OCI-LY7 (cell line): Measurements from ENCODE around the gene CSNK1G2. TPM values are rescaled to one million over a fixed set of nuclear protein-coding genes. Genes with fewer than 3 reads are reported as not detected.

Experiments
- BruUV-seq: library from RNA; stranded (reverse); fragments of 400-500 nt; replicated peaks from 2 replicates; lab custom pipeline; 2021; lab: Mats Ljungman, UMichigan
- CTCF ChIA-PET: fragments of 300-600 bp; sonication (Branson Sonifier 250); formaldehyde crosslinking; loops from one replicate; lab custom pipeline; 2022; ENCODE audit warnings: antibody characterized with exemption; ENCODE audit not compliant: unreplicated experiment; lab: Charles Lee
- POLR2A ChIA-PET: fragments of 300-600 bp; sonication (Branson Sonifier 250); formaldehyde crosslinking; loops from one replicate; lab custom pipeline; 2022; ENCODE audit warnings: antibody characterized with exemption; lab: Charles Lee
- DNase-seq: peaks from one replicate; pipeline ENCODE4 v3.0.0-alpha.2; 2015; ENCODE audit warnings: low spot score
- H2AFZ ChIP-seq: fragments of 200-600 bp; sonication (generic), shearing (Covaris generic); 2 replicates; pipeline ENCODE4 v1.6.1; 2014; ENCODE audit warnings: mild to moderate bottlenecking, antibody characterized with exemption, low read length, moderate library complexity
- H3K27ac ChIP-seq: fragments of 200-600 bp; sonication (generic); 2 replicates; pipeline ENCODE4 v1.5.1; 2014; ENCODE audit warnings: mixed run types, low read depth, mild to moderate bottlenecking, moderate library complexity, low read length, inconsistent platforms; ENCODE audit not compliant: poor library complexity, severe bottlenecking
- H3K36me3 ChIP-seq: fragments of 200-600 bp; sonication (generic); 2 replicates; pipeline ENCODE4 v1.6.1; 2014; ENCODE audit warnings: mild to moderate bottlenecking, antibody characterized with exemption, low read length, moderate library complexity, mixed read lengths; ENCODE audit not compliant: insufficient read depth
- H3K4me1 ChIP-seq: fragments of 200-600 bp; sonication (generic); 2 replicates; pipeline ENCODE4 v1.5.1; 2014; ENCODE audit warnings: mild to moderate bottlenecking, low read length; ENCODE audit not compliant: insufficient read depth, poor library complexity, severe bottlenecking
- H3K4me2 ChIP-seq: fragments of 200-600 bp; sonication (generic); 2 replicates; pipeline ENCODE4 v1.6.1; 2014; ENCODE audit warnings: mild to moderate bottlenecking, low read length
- H3K4me3 ChIP-seq: fragments of 200-600 bp; sonication (generic); 2 replicates; pipeline ENCODE4 v1.5.1; 2014; ENCODE audit warnings: mild to moderate bottlenecking, low read depth, low read length; ENCODE audit not compliant: poor library complexity, severe bottlenecking
- H3K79me2 ChIP-seq: fragments of 200-600 bp; sonication (generic); 2 replicates; pipeline ENCODE4 v1.6.1; 2016; ENCODE audit warnings: low read depth, mild to moderate bottlenecking, low read length, moderate library complexity, mixed read lengths; ENCODE audit not compliant: insufficient read depth
- H3K9me2 ChIP-seq: fragments of 200-600 bp; sonication (generic); 2 replicates; pipeline ENCODE4 v1.6.1; 2016; ENCODE audit warnings: mild to moderate bottlenecking, low read length, mixed read lengths; ENCODE audit not compliant: insufficient read depth
- H3K9me3 ChIP-seq: fragments of 200-600 bp; sonication (generic); 2 replicates; pipeline ENCODE4 v1.6.1; 2014; ENCODE audit warnings: mild to moderate bottlenecking, mixed run types, low read length, mixed read lengths
- H4K20me1 ChIP-seq: fragments of 200-600 bp; sonication (generic); 2 replicates; pipeline ENCODE4 v1.6.1; 2014; ENCODE audit warnings: mild to moderate bottlenecking, antibody characterized with exemption, low read length, moderate library complexity, mixed read lengths; ENCODE audit not compliant: insufficient read depth
- EZH2phosphoT487 ChIP-seq: fragments of 200-600 bp; sonication (generic); IDR thresholded peaks from 2 replicates; pipeline ENCODE4 v1.6.1; 2018; ENCODE audit warnings: low read depth, borderline replicate concordance, mild to moderate bottlenecking, mixed run types, antibody characterized with exemption, low read length, moderate library complexity, mixed read lengths
- intact Hi-C: fragments of 100-400 bp; cut with micrococcal nuclease; formaldehyde crosslinking; loops from one replicate; pipeline ENCODE4 v1.10.0; 2022; ENCODE audit not compliant: unreplicated experiment
- total RNA-seq, 2 experiments: library from RNA; depleted of rRNA in 1 of 2; stranded (reverse); fragments of >200 nt in 1 of 2; shearing (Covaris generic) in 1 of 2; gene quantifications; 2 replicates each; pipeline ENCODE4 v1.2.3, GENCODE V29; 2014 to 2022
- TF ChIP-seq, protein P1 (sequence below): fragments of 200-600 bp; sonication (generic); conservative IDR thresholded peaks from 2 replicates; pipeline ENCODE4 v1.5.1; 2014; ENCODE audit warnings: mild to moderate bottlenecking, antibody characterized with exemption, low read length, moderate library complexity, mixed read lengths

Gene CSNK1G2
- total RNA-seq, 2 experiments from 2014 or later = 95.9 to 133 TPM

DNA sequence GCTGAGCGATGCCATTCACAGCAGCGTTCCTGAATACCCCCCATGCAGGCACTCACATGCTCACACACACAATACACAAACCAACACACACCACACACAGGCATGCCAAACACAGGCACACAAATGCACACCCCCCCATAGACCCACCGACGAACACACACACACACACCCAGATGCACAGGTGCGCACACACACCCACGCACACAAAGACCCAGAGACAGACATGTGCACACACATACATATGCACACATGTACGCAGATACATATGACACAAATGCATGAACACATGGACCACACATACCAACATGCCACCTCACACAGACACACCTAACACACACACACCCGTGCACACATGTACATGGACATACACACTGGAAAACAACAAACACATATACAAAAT lies 7.0 kb upstream of the CSNK1G2 start:
- TF ChIP-seq, protein P1, sequence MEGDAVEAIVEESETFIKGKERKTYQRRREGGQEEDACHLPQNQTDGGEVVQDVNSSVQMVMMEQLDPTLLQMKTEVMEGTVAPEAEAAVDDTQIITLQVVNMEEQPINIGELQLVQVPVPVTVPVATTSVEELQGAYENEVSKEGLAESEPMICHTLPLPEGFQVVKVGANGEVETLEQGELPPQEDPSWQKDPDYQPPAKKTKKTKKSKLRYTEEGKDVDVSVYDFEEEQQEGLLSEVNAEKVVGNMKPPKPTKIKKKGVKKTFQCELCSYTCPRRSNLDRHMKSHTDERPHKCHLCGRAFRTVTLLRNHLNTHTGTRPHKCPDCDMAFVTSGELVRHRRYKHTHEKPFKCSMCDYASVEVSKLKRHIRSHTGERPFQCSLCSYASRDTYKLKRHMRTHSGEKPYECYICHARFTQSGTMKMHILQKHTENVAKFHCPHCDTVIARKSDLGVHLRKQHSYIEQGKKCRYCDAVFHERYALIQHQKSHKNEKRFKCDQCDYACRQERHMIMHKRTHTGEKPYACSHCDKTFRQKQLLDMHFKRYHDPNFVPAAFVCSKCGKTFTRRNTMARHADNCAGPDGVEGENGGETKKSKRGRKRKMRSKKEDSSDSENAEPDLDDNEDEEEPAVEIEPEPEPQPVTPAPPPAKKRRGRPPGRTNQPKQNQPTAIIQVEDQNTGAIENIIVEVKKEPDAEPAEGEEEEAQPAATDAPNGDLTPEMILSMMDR = no peak
- no peak for TF ChIP-seq EZH2phosphoT487
- H3K4me2 ChIP-seq = no peak overlapping the region
- H3K4me3 ChIP-seq = no peak overlapping the region
- ChIA-PET POLR2A (no interaction called here), CTCF (no interaction called here)
- peaks cover 11% of the 10 kb centered on the region for H3K4me1 ChIP-seq
- DNase-seq = no peak
- BruUV-seq = no TSS peak
- peaks cover 6% of the 10 kb centered on the region for H3K9me3 ChIP-seq
- no peak overlapping the region for H2AFZ ChIP-seq
- H3K27ac ChIP-seq = no peak overlapping the region
- no peaks in the 10 kb centered on the region for H3K36me3 ChIP-seq
- intact Hi-C loops = no loop called here
- H3K9me2 ChIP-seq = no peaks in the 10 kb centered on the region
- H3K79me2 ChIP-seq = no peaks in the 10 kb centered on the region
- H4K20me1 ChIP-seq = no peaks in the 10 kb centered on the region

DNA sequence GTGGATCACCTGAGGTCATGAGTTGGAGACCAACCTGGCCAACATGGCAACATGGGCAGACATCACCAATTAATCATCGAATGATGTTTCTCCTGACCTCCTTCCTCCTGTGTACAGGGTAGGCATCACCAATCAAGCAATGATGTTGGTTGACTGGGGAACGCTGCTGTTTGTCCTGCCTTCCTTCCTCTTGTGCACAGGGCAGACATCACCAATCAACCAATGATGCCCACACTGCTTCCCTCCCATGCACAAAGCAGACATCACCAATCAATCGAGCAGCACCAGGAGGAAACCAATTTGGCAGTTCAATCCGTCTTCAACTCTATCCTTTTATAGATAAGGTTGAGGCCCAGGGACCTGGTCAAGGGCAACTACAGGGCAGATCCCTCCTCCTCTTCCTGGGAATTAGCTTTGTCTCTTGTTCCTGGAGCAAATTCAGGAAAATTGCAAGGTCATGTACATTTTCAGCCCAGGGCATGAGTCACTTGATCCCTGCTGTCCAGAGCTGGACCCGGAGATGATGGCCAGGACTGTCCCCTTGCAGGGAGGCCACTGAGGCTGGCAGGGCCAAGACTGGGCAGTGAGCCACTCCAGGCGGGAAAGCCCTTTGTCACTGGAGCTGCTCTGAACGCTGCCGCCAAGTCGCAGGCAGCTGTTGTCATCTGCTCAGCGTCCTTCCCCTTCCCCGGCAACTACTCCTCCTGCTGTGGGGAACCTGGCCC lies 5.3 kb upstream of the CSNK1G2 start:
- Histone ChIP-seq H3K79me2 (no peaks in the 10 kb centered on the region), H3K9me3 (peaks cover 6% of the 10 kb centered on the region), H3K9me2 (no peaks in the 10 kb centered on the region), H3K4me1 (peaks cover 13% of the 10 kb centered on the region), H3K4me3 (no peak overlapping the region), H3K27ac (no peak overlapping the region), H2AFZ (no peak overlapping the region), H4K20me1 (no peaks in the 10 kb centered on the region), H3K36me3 (no peaks in the 10 kb centered on the region), H3K4me2 (no peak overlapping the region)
- intact Hi-C loops = no loop called here
- ChIA-PET POLR2A (no interaction called here), CTCF (no interaction called here)
- TF ChIP-seq EZH2phosphoT487 = no peak
- TF ChIP-seq, protein P1 = no peak
- BruUV-seq = no TSS peak
- peak; percentile 75 for DNase-seq

DNA sequence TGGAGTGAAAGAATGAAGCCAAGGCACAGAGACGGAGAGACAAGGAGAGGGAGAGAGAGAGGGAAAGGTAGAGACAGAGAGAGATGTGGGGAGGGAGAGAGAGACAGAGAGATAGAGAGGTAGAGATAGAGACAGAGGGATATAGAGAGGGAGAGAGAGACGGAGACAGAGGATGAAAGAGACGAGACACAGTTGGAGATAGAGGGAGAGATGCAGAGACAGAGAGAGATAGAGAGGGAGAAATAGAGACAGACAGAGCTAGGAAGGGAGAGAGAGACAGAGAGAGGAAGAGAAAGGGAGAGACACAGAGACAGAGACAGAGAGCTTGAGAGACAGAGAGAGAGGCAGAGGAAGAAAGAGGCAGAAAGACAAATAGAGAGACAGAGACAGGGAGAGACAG lies 4.5 kb upstream of the CSNK1G2 start:
- H3K27ac ChIP-seq = no peak overlapping the region

More for the DNA sequence above, 4.5 kb upstream of the CSNK1G2 start:
- Histone ChIP-seq H3K9me2 (no peaks in the 10 kb centered on the region), H3K4me2 (no peak overlapping the region), H3K79me2 (peaks cover 2% of the 10 kb centered on the region; the same call in 1 of the 2 replicates), H3K9me3 (peaks cover 5% of the 10 kb centered on the region), H3K4me3 (no peak overlapping the region), H3K36me3 (no peaks in the 10 kb centered on the region), H4K20me1 (no peaks in the 10 kb centered on the region), H2AFZ (no peak overlapping the region), H3K4me1 (peaks cover 13% of the 10 kb centered on the region)
- TF ChIP-seq, protein P1 = no peak
- no peak for TF ChIP-seq EZH2phosphoT487
- BruUV-seq = no TSS peak
- intact Hi-C loops = no loop called here
- CTCF ChIA-PET = no interaction called here
- POLR2A ChIA-PET = no interaction called here
- DNase-seq = no peak
